IPS-18a (cell line): ENCODE data around the gene GPC6.

ENCODE experiments used
- H3K27ac ChIP-seq: one replicate; pipeline ENCODE4 v1.5.1; 2013; ENCODE audit warnings: low read length
- H3K27me3 ChIP-seq: one replicate; pipeline ENCODE4 v1.6.1; 2013; ENCODE audit warnings: mild to moderate bottlenecking, low read length; ENCODE audit not compliant: control insufficient read depth, insufficient read depth
- H3K36me3 ChIP-seq: one replicate; pipeline ENCODE4 v1.6.1; 2013; ENCODE audit warnings: low read depth, low read length; ENCODE audit not compliant: control insufficient read depth
- H3K4me1 ChIP-seq: one replicate; pipeline ENCODE4 v1.6.1; 2013; ENCODE audit warnings: low read depth, low read length; ENCODE audit not compliant: control insufficient read depth
- H3K4me3 ChIP-seq: one replicate; pipeline ENCODE4 v1.5.1; 2013; ENCODE audit warnings: low read length
- H3K9ac ChIP-seq: one replicate; pipeline ENCODE4 v1.6.1; 2013; ENCODE audit warnings: mild to moderate bottlenecking, low read length, moderate library complexity
- H3K9me3 ChIP-seq: one replicate; pipeline ENCODE4 v1.6.1; 2013; ENCODE audit warnings: low read depth, low read length; ENCODE audit not compliant: control insufficient read depth

GPC6 gene

DNA sequence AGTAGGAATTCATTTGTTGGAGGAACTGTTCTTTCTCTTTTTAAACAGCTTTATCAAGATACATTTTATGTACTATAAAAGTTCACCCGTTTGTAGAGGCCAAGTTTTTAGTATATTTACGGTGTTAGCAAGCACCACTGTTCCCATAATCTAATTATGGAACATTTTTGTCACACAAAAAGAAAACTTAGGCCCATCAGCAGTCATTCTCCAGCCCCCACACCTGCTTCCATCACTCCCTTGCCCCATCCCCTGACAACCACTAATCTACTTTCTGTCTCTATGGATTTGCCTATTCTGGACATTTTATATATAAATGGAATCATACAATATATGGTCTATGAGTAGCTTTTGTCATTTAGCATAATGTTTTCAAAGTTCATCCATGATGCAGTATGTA, 787.9 kb downstream of the GPC6 start:
- H3K4me3 ChIP-seq, result no peak overlapping the region

DNA sequence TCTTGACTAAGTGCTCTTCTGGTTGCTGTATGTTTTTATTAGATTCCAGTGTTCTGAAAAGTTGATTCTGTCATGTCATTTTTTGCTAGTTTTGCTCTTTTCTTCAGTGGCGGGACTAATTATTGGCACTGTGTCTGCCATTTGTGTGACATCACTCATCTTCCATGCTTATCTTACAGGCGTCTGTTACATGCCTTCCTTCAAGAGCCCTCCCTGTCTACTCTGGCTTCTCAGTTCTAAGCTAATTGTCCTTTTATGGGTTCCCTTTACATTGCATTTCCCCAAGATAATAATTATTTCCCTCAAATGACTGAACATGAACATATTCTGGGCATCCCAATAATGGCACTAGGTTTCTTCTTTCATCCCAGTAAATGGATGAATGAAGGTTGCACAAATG, 793.8 kb downstream of the GPC6 start:
- Histone ChIP-seq H3K4me3 (no peak overlapping the region), H3K4me1 (no peaks in the 10 kb centered on the region), H3K27ac (no peak overlapping the region), H3K9me3 (no peaks in the 10 kb centered on the region), H3K9ac (no peak overlapping the region), H3K27me3 (no peaks in the 10 kb centered on the region), H3K36me3 (no peaks in the 10 kb centered on the region)

More for the DNA sequence above, 787.9 kb downstream of the GPC6 start:
- Histone ChIP-seq H3K27ac (no peak overlapping the region), H3K27me3 (no peaks in the 10 kb centered on the region), H3K4me1 (no peaks in the 10 kb centered on the region), H3K36me3 (no peaks in the 10 kb centered on the region), H3K9ac (no peak overlapping the region), H3K9me3 (no peaks in the 10 kb centered on the region)

- no peaks in the 10 kb centered on the region for H3K4me1 ChIP-seq
- H3K27me3 ChIP-seq, result no peaks in the 10 kb centered on the region
- H3K9ac ChIP-seq, result no peak overlapping the region
- H3K4me3 ChIP-seq, result no peak overlapping the region
- H3K36me3 ChIP-seq, result no peaks in the 10 kb centered on the region
- no peaks in the 10 kb centered on the region for H3K9me3 ChIP-seq
- no peak overlapping the region for H3K27ac ChIP-seq
Observed at GRCh38 chr13:94020833-94021232, 794.2 kb downstream of the GPC6 start.

DNA sequence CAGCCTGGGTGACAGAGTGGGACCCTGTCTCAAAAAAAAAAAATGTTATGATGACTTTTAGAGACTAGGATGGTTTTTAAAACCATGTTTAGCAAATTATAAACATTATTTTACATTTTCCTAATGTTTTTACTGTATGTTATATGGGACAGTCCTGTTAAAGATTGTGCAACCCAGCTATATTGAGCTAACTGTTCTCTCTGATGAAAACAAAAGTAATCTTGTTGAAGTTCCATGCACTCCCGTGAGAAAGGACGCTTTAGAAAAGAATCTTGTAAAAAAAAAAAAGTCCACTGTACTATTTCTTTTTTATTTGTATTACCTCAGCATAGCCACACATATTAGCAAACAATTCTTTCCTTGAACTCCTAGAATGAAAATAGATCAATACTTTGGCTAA, 801.6 kb downstream of the GPC6 start:
- Histone ChIP-seq H3K4me1 (no peaks in the 10 kb centered on the region), H3K9ac (no peak overlapping the region), H3K9me3 (no peaks in the 10 kb centered on the region), H3K4me3 (no peak overlapping the region), H3K27ac (no peak overlapping the region), H3K36me3 (no peaks in the 10 kb centered on the region), H3K27me3 (no peaks in the 10 kb centered on the region)

DNA sequence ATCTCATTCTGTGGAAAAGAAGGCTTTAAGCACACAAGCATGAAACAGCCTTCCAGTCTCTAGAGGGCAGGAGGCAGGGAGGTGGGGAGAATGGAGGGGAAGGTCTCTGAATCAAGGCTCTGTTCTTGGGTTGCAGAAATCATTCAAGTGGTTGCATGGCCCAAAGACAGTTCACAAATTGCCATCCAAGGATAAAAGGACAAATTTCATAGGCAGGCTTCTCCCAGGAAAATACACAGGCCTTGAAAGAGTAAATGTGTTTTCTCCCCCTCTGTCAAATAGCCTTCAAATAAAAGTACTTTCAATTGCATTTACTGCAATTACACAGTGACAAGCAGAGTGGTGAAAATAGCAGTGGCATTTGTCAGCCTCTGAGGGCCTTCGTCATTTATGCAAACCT, 802.0 kb downstream of the GPC6 start:
- no peaks in the 10 kb centered on the region for H3K36me3 ChIP-seq
- H3K4me1 ChIP-seq, result peaks cover 4% of the 10 kb centered on the region
- H3K4me3 ChIP-seq, result no peak overlapping the region
- H3K9me3 ChIP-seq, result no peaks in the 10 kb centered on the region
- H3K9ac ChIP-seq, result no peak overlapping the region
- H3K27ac ChIP-seq, result no peak overlapping the region
- H3K27me3 ChIP-seq, result no peaks in the 10 kb centered on the region

DNA sequence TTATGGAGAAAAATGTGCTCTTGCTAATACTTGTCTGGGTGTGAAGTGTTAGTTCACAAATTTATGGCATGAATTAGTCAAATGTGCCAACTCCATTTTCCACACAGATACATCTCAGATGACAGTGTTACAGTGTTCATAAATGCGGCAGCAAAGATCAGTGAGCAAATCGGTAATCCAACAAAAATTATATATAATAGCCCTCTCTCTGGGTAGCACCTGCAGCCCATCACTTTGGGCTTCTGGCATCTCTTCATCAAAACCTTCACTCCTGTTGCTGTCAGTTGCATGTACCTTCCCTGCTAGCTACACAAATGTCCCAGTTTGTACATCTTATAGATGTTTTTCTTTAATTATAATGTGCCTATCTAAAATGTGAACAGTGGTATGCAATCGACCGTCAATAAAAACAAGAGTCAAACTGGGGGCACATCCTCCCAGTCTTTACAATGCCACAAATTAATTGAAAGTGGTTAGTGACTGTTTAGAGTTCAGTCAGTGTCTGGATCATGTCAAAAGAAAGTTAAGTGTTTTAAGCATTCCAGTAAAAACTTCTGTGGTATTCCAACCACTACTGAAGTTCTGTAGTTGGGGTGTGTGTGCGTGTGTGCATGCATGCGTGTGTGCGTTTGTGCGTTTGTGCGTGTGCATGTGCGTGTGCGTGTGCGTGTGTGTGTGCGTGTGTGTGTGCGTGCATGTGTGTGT, 804.0 kb downstream of the GPC6 start:
- H3K36me3 ChIP-seq, result no peaks in the 10 kb centered on the region
- no peak overlapping the region for H3K4me3 ChIP-seq
- H3K27me3 ChIP-seq, result no peaks in the 10 kb centered on the region
- no peak overlapping the region for H3K27ac ChIP-seq
- H3K9ac ChIP-seq, result no peak overlapping the region
- H3K4me1 ChIP-seq, result peaks cover 10% of the 10 kb centered on the region
- no peaks in the 10 kb centered on the region for H3K9me3 ChIP-seq

- Histone ChIP-seq H3K9me3 (no peaks in the 10 kb centered on the region), H3K27me3 (no peaks in the 10 kb centered on the region), H3K9ac (no peak overlapping the region), H3K36me3 (no peaks in the 10 kb centered on the region), H3K27ac (no peak overlapping the region), H3K4me3 (no peak overlapping the region), H3K4me1 (peaks cover 10% of the 10 kb centered on the region)
Observed at GRCh38 chr13:94031609-94032008, 805.0 kb downstream of the GPC6 start.

DNA sequence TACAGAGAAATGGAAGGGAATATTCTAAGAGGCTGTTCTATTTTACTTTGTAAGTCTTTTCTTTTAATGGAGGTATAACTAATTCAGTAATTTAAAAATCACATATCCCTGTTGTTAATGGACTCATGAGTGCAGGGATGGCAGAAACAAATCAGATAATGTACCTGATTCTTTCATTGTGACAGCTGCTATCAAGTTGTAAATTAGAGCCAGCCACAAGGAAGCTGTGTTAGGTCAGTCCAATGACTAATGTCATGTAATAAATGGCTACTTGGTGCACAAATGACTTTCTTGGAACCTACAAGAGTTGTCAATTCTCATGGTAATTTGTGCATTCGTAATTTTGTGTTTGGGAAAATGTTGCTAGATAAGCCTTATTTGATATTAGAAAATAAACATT, 806.5 kb downstream of the GPC6 start:
- no peak overlapping the region for H3K9ac ChIP-seq
- no peak overlapping the region for H3K4me3 ChIP-seq
- no peaks in the 10 kb centered on the region for H3K27me3 ChIP-seq
- no peaks in the 10 kb centered on the region for H3K9me3 ChIP-seq
- H3K36me3 ChIP-seq, result no peaks in the 10 kb centered on the region
- no peak overlapping the region for H3K27ac ChIP-seq
- peaks cover 10% of the 10 kb centered on the region for H3K4me1 ChIP-seq

GRCh38 chr13:94033830-94034642, 807.4 kb downstream of the GPC6 start:
- Histone ChIP-seq H3K9ac (no peak overlapping the region), H3K27ac (no peak overlapping the region)

DNA sequence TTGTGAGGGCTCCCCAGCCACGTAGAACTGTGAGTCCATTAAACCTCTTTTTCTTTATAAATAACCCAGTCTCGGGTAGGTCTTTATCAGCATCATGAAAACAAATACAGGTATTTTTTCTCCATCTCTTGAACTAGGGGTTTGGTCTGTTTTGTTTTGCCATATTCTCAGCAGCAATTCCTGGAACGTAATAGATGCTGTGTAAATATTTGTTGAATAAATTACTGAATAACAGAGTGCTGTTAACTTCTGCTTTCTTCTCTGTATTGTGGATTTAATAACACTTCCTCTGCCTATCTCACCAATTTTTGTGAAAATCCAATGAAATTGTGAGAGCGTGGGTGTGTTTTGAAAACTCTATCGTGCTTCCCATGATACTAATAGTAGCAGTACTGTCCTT, 823.4 kb downstream of the GPC6 start:
- H3K27me3 ChIP-seq, result no peaks in the 10 kb centered on the region
- no peak overlapping the region for H3K4me3 ChIP-seq
- no peaks in the 10 kb centered on the region for H3K4me1 ChIP-seq
- no peaks in the 10 kb centered on the region for H3K9me3 ChIP-seq
- no peak overlapping the region for H3K9ac ChIP-seq
- H3K36me3 ChIP-seq, result no peaks in the 10 kb centered on the region
- no peak overlapping the region for H3K27ac ChIP-seq

More at GRCh38 chr13:94033830-94034642, 807.4 kb downstream of the GPC6 start:
- H3K27me3 ChIP-seq, result no peaks in the 10 kb centered on the region
- no peaks in the 10 kb centered on the region for H3K9me3 ChIP-seq
- no peaks in the 10 kb centered on the region for H3K36me3 ChIP-seq
- H3K4me3 ChIP-seq, result no peak overlapping the region
- H3K4me1 ChIP-seq, result peaks cover 10% of the 10 kb centered on the region

DNA sequence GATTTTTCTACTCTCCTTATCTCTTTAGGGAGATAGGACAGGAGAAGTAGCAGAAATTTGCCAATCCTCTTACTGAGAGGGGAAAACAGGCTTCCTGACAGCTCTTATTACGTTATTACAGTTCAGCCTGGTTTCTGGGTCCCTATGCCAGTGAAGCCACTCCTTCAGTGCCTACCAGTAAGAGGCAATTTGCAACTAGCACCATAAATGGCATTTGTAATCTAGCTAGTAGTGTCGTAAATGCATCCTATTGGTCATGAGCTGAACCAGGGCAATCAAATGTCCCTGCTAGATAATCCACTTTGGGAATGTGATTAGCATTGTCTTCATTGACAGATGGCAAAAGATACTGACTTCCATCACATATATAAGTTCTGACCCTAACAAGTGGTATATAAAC, 824.1 kb downstream of the GPC6 start:
- no peaks in the 10 kb centered on the region for H3K4me1 ChIP-seq
- H3K27ac ChIP-seq, result no peak overlapping the region
- H3K9ac ChIP-seq, result no peak overlapping the region
- no peaks in the 10 kb centered on the region for H3K27me3 ChIP-seq
- H3K36me3 ChIP-seq, result no peaks in the 10 kb centered on the region
- H3K4me3 ChIP-seq, result no peak overlapping the region
- H3K9me3 ChIP-seq, result no peaks in the 10 kb centered on the region
